Activated naive CD4-positive, alpha-beta T cell treated with anti-CD3 and anti-CD28 coated beads for 36 hours (primary cell): ENCODE results near the gene SPHK2. TPM values are rescaled to one million over a fixed set of nuclear protein-coding genes. Genes with fewer than 3 reads are reported as not detected.
"Not testable (repeated sequence)": the region's sequence is repeated elsewhere in the genome, so short reads cannot be mapped to it uniquely, and the experiment has no call there.

Source experiments
- CTCF ChIA-PET: fragments of 350-600 bp; sonication (Branson Sonifier 250); formaldehyde crosslinking; loops from one replicate; lab custom pipeline; 2021; ENCODE audit warnings: antibody characterized with exemption; lab: Charles Lee
- DNase-seq: peaks from one replicate; pipeline ENCODE4 v3.0.0-alpha.2; 2020
- H3K27ac Mint-ChIP-seq: one replicate; pipeline ENCODE4 v1.8.0; 2021; ENCODE audit warnings: mild to moderate bottlenecking, mixed read lengths
- H3K27me3 Mint-ChIP-seq: one replicate; pipeline ENCODE4 v1.8.0; 2021; ENCODE audit warnings: low read depth, mixed read lengths
- H3K36me3 Mint-ChIP-seq: one replicate; pipeline ENCODE4 v1.8.0; 2021; ENCODE audit warnings: low read depth, mixed read lengths
- H3K4me1 Mint-ChIP-seq: one replicate; pipeline ENCODE4 v1.8.0; 2021; ENCODE audit warnings: low read depth, mixed read lengths
- H3K4me3 Mint-ChIP-seq: one replicate; pipeline ENCODE4 v1.8.0; 2021; ENCODE audit warnings: mild to moderate bottlenecking, moderate library complexity, mixed read lengths
- H3K9me3 Mint-ChIP-seq: one replicate; pipeline ENCODE4 v1.8.0; 2021; ENCODE audit warnings: mixed read lengths
- intact Hi-C: fragments of 100-400 bp; cut with micrococcal nuclease; formaldehyde crosslinking; loops from one replicate; pipeline ENCODE4 v1.15.1; 2023
- total RNA-seq, 2 experiments: library from RNA; stranded (reverse); gene quantifications; one replicate each; pipeline ENCODE4 v1.2.3, GENCODE V29; 2021

Gene SPHK2
- total RNA-seq, 2 experiments from 2014 or later, result 20.1 to 20.6 TPM

DNA sequence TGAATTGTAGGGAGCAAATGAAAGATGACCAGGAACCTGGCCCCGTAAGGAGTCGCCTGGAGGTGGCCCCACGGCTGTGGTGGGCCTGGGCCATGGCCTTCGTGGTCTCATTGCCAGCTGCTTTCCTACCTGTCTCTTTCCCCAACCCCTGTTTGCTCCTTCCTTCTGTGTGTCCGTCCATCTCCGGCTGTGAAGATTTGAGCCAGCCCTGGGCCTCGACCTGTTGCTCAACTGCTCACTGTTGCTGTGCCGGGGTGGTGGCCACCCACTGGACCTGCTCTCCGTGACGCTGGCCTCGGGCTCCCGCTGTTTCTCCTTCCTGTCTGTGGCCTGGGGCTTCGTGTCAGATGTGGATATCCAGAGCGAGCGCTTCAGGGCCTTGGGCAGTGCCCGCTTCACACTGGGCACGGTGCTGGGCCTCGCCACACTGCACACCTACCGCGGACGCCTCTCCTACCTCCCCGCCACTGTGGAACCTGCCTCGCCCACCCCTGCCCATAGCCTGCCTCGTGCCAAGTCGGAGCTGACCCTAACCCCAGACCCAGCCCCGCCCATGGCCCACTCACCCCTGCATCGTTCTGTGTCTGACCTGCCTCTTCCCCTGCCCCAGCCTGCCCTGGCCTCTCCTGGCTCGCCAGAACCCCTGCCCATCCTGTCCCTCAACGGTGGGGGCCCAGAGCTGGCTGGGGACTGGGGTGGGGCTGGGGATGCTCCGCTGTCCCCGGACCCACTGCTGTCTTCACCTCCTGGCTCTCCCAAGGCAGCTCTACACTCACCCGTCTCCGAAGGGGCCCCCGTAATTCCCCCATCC, 9.4 kb downstream of the SPHK2 start:
- no peaks in the 10 kb centered on the region for H3K9me3 Mint-ChIP-seq
- H3K4me3 Mint-ChIP-seq, result no peak overlapping the region
- no peak for DNase-seq
- H3K4me1 Mint-ChIP-seq, result peaks cover 42% of the 10 kb centered on the region
- H3K36me3 Mint-ChIP-seq, result peaks cover 4% of the 10 kb centered on the region
- CTCF ChIA-PET, result interaction anchor here (0.6 kb wide), 1 partner anchor 220 kb away, joined by 4 read pairs; no protein-coding TSS in a partner anchor
- intact Hi-C loops, result no loop called here
- H3K27me3 Mint-ChIP-seq, result no peaks in the 10 kb centered on the region
- H3K27ac Mint-ChIP-seq, result no peak overlapping the region

DNA sequence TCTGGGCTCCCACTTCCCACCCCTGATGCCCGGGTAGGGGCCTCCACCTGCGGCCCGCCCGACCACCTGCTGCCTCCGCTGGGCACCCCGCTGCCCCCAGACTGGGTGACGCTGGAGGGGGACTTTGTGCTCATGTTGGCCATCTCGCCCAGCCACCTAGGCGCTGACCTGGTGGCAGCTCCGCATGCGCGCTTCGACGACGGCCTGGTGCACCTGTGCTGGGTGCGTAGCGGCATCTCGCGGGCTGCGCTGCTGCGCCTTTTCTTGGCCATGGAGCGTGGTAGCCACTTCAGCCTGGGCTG, 9.9 kb downstream of the SPHK2 start:
- H3K36me3 Mint-ChIP-seq, result peaks cover 2% of the 10 kb centered on the region
- no peaks in the 10 kb centered on the region for H3K27me3 Mint-ChIP-seq
- H3K27ac Mint-ChIP-seq, result no peak overlapping the region
- CTCF ChIA-PET, result no interaction called here
- peaks cover 43% of the 10 kb centered on the region for H3K4me1 Mint-ChIP-seq
- no peak for DNase-seq
- H3K4me3 Mint-ChIP-seq, result no peak overlapping the region
- no peaks in the 10 kb centered on the region for H3K9me3 Mint-ChIP-seq
- intact Hi-C loops, result no loop called here

DNA sequence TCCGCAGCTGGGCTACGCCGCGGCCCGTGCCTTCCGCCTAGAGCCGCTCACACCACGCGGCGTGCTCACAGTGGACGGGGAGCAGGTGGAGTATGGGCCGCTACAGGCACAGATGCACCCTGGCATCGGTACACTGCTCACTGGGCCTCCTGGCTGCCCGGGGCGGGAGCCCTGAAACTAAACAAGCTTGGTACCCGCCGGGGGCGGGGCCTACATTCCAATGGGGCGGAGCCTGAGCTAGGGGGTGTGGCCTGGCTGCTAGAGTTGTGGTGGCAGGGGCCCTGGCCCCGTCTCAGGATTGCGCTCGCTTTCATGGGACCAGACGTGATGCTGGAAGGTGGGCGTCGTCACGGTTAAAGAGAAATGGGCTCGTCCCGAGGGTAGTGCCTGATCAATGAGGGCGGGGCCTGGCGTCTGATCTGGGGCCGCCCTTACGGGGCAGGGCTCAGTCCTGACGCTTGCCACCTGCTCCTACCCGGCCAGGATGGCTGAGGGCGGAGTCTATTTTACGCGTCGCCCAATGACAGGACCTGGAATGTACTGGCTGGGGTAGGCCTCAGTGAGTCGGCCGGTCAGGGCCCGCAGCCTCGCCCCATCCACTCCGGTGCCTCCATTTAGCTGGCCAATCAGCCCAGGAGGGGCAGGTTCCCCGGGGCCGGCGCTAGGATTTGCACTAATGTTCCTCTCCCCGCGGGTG, 10.4 kb downstream of the SPHK2 start:
- Mint-ChIP-seq H3K36me3 (peaks cover 2% of the 10 kb centered on the region), H3K27me3 (no peaks in the 10 kb centered on the region), H3K27ac (no peak overlapping the region), H3K4me3 (no peak overlapping the region), H3K4me1 (peaks cover 43% of the 10 kb centered on the region), H3K9me3 (no peaks in the 10 kb centered on the region)
- CTCF ChIA-PET, result no interaction called here
- intact Hi-C loops, result no loop called here
- DNase-seq, result no peak

DNA sequence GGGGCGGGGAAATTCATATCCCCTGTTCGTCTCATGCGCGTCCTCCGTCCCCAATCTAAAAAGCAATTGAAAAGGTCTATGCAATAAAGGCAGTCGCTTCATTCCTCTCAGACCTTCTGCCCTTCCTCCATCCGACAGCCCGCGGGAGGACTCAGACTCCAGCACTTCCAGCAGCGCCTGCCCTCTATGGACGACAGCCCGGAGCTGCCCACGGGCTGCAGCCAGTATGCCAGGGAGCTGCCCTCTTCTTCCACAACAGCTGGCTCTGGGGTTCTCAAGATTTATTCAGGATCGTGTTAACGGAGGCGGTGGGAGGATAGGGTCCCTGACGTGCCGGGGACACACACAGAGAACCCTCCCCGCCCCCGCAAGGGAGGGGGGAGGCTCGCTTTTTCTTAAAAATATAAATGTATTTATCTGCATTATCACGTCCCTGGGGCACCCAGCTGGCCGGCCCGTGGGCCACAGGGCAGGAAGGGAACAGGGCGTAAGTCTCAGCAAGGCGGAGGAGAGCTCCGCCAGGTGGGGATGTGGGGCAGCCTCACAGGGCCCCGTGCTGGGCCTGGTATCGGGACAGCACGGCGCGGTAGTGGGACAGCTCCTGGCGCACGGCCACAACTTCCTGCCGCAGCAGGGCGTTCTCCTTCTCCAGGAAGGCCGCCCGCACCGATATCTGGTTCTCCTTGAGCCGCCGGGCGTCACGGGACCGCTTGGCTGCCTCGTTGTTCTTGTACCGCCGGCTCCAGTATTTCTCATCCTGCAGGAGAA, 11.2 kb downstream of the SPHK2 start:
- no peaks in the 10 kb centered on the region for H3K27me3 Mint-ChIP-seq
- no peak overlapping the region for H3K4me3 Mint-ChIP-seq
- H3K27ac Mint-ChIP-seq, result peak overlapping the region; percentile 61
- intact Hi-C loops, result no loop called here
- no peaks in the 10 kb centered on the region for H3K9me3 Mint-ChIP-seq
- peaks cover 41% of the 10 kb centered on the region for H3K4me1 Mint-ChIP-seq
- H3K36me3 Mint-ChIP-seq, result peaks cover 2% of the 10 kb centered on the region
- CTCF ChIA-PET, result no interaction called here
- DNase-seq, result no peak

DNA sequence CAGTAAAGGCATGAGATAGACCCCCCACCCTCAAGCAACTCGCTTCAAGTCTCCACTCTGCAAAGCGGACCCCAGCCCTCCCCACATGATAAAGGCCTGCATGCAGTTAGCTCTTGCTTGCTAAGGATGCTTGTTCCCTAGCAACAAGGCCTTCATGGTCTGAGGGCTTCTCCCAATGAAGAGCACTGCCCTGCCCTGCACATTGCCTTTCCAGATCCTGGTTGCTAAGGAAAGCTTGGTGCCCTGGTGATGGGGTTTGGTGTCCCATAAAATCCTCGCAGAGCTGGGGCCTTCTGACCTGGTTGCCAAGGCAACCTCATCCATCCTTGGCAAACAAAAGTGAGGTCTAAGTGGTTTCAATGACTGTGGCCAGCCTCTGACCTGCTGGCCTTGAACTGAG, 11.9 kb downstream of the SPHK2 start:
- no peak overlapping the region for H3K4me3 Mint-ChIP-seq
- no peak for DNase-seq
- intact Hi-C loops, result no loop called here
- no peak overlapping the region for H3K27ac Mint-ChIP-seq
- H3K9me3 Mint-ChIP-seq, result no peaks in the 10 kb centered on the region
- no peaks in the 10 kb centered on the region for H3K27me3 Mint-ChIP-seq
- peaks cover 2% of the 10 kb centered on the region for H3K36me3 Mint-ChIP-seq
- H3K4me1 Mint-ChIP-seq, result peaks cover 43% of the 10 kb centered on the region
- CTCF ChIA-PET, result no interaction called here

DNA sequence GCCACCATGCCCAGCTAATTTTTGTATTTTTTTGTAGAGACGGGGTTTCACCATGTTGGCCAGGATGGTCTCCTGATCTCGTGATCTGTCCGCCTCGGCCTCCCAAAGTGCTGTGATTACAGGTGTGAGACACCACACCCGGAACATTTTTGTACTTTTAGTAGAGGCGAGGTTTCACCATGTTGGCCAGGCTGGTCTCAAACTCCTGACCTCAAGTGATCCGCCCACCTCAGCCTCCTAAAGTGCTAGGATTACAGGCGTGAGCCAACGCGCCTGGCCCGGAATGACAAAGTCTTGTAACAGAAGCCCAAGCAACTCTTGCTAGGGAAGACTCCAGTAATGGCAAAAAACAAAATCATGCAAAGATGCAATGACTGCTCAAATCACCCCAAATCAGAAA, 13.0 kb downstream of the SPHK2 start:
- intact Hi-C loops, DNase-seq, H3K9me3 Mint-ChIP-seq, H3K4me3 Mint-ChIP-seq, H3K27me3 Mint-ChIP-seq, H3K36me3 Mint-ChIP-seq: not testable (repeated sequence)
- peaks cover 40% of the 10 kb centered on the region for H3K4me1 Mint-ChIP-seq
- H3K27ac Mint-ChIP-seq, result peak overlapping the region; percentile 93
- CTCF ChIA-PET, result interaction anchor here (0.8 kb wide), 1 partner anchor 107 kb away, joined by 3 read pairs; no protein-coding TSS in a partner anchor

DNA sequence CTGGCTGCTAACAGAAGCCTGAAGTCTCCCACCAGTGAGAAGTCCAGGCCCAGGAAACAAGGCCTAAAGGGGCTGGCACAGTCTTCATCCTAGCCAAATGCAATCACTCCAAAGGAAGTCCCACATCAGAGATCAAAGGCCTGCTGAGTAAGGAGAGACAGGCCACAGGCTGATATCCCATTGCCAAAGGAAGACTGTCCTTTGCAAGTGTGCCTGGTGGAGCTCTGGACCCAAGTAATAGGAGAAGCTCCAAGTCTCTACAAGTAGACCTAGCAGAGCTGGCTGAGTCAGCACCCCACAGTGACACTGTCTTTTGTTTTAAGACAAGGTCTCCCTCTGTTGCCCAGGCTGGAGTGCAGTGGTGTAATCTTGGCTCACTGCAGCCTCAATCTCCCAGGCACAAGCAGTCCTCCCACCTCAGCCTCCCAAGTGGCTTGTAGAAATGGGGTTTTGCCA, 13.4 kb downstream of the SPHK2 start:
- DNase-seq, result peak; percentile 45
- intact Hi-C loops, result no loop called here
- Mint-ChIP-seq H3K27me3 (no peaks in the 10 kb centered on the region), H3K27ac (peak overlapping the region; percentile 93), H3K4me1 (peaks cover 43% of the 10 kb centered on the region), H3K4me3 (no peak overlapping the region), H3K9me3 (no peaks in the 10 kb centered on the region), H3K36me3 (peaks cover 2% of the 10 kb centered on the region)
- CTCF ChIA-PET, result interaction anchor here (0.8 kb wide), 1 partner anchor 106 kb away, joined by 3 read pairs; no protein-coding TSS in a partner anchor

DNA sequence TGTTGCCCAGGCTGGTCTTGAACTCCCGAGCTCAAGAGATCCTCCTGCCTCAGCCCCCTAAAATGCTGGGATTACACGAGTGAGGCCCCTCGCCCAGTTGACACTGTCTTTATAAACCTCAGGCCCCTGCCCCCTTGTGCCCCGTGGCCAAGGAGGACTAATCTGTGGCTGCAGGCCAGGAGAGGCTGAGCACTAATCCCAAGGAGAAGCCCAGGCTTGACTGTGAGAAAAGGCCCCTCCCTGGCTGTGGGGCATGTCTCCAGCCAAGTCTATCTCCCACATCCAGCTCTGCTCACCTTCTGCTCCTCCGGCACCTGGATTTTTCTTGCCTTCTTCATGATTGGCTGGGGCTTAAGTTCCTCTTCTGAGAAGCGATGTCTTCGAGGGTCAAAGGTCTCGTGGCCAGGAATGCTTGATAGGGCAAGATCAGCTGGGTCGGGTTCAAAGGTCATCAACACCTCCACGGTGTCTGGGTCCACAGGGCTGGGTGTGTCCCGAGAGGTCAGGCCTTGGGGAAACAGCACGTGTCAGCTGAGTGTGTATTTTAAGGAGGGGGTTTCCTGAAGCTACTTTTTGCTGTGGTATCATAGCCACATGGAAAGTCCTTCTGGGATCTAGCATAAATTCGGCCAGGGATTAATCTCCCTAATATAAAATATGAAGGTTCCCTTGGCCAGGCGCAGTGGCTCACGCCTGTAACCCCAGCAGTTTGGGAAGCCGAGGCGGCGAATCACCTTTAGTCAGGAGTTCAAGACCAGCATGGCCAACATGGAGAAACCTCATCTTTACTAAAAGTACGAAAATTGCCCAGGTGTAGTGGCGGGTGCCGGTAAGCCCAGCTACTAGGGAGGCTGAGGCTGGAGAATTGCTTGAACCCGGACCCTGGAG, 14.1 kb downstream of the SPHK2 start:
- Mint-ChIP-seq H3K36me3 (peaks cover 3% of the 10 kb centered on the region), H3K9me3 (no peaks in the 10 kb centered on the region), H3K4me3 (peak overlapping the region; percentile 80), H3K27me3 (no peaks in the 10 kb centered on the region), H3K27ac (peak overlapping the region; percentile 93), H3K4me1 (peaks cover 49% of the 10 kb centered on the region)
- no peak for DNase-seq
- intact Hi-C loops, result no loop called here
- CTCF ChIA-PET, result interaction anchor here (0.5 to 0.8 kb wide), 4 partner anchors 12 to 968 kb away, joined by 3 to 4 read pairs (median 3); no protein-coding TSS in a partner anchor

DNA sequence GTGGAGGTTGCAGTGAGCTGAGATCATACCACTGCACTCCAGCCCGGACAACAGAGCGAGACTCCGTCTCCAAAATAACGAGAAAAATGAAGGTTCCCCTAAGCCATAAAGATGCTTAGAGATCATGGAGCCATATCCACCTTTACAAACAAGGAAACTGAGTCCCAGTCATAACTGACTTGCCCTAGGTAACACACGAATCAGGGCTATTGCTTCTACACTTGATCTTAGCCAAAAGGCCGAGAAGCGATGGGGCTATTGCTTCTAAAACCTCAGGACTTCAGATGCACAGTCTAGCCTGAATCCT, 14.7 kb downstream of the SPHK2 start:
- peaks cover 53% of the 10 kb centered on the region for H3K4me1 Mint-ChIP-seq
- CTCF ChIA-PET, result interaction anchor here (0.5 to 0.8 kb wide), 5 partner anchors 11 to 1927 kb away, joined by 3 to 4 read pairs (median 3); no protein-coding TSS in a partner anchor
- intact Hi-C loops, result no loop called here
- DNase-seq, result no peak
- H3K4me3 Mint-ChIP-seq, result peak overlapping the region; percentile 80
- no peaks in the 10 kb centered on the region for H3K27me3 Mint-ChIP-seq
- H3K27ac Mint-ChIP-seq, result peak overlapping the region; percentile 93
- peaks cover 4% of the 10 kb centered on the region for H3K36me3 Mint-ChIP-seq
- H3K9me3 Mint-ChIP-seq, result no peaks in the 10 kb centered on the region

DNA sequence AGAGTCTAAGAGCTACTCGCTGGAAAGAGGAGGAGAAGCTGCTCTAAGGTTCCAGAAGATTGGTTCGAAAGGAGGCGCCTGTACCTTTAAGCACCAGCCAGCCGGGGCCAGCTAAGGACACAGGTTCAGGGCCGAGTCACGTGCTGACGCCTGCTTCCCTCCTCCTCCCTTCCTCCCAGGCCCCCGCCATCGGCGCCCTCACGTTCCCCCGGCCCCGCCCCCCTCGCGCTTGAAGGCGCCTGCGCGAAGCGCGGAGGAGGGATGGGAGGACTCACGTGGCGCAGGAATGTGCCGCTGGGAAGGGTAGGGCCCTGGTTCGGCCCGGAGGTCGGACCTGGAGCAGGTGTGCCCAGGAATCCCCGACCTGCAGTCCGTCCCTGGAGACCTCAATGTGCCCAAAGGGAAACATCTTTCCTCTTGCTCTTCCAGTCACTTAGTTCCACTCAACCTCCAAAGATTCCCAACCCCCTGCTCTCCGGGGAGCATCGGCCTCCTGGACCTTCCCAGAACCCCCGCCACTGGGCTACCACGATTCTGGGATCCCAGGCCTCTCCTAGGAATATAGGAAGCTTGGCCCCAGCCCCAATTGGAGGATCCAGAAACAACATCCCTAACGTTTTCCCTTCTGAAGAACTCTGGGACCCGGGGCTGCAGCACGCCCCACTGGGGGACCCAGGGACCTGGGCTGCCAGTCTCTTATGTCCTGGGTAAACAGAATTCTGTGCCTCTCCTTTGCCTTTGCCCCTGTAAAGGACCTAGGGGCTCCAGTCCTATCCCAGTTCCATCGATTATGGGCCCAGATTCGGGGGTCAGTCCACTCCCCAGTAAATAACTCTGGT, 15.3 kb downstream of the SPHK2 start:
- H3K9me3 Mint-ChIP-seq, result no peaks in the 10 kb centered on the region
- peak overlapping the region; percentile 93 for H3K27ac Mint-ChIP-seq
- intact Hi-C loops, result no loop called here
- peak overlapping the region; percentile 80 for H3K4me3 Mint-ChIP-seq
- peaks cover 4% of the 10 kb centered on the region for H3K36me3 Mint-ChIP-seq
- peaks cover 58% of the 10 kb centered on the region for H3K4me1 Mint-ChIP-seq
- peak; percentile 97 for DNase-seq
- CTCF ChIA-PET, result interaction anchor here (0.5 to 0.8 kb wide), 5 partner anchors 11 to 1928 kb away, joined by 3 to 4 read pairs (median 3); no protein-coding TSS in a partner anchor
- H3K27me3 Mint-ChIP-seq, result no peaks in the 10 kb centered on the region
